Measurements from ENCODE around the gene SPN. TPM values are rescaled to one million over a fixed set of nuclear protein-coding genes. Genes with fewer than 3 reads are reported as not detected.
"Not testable (repeated sequence)": the region's sequence is repeated elsewhere in the genome, so short reads cannot be mapped to it uniquely, and the experiment has no call there.

SPN gene
- total and polyA plus RNA-seq, 2 donors from 2014 or later, result 1.0 to 8.8 TPM

GRCh38 chr16:29650771-29651170 lies 12.3 kb upstream of the SPN start:
- H3K9me3 ChIP-seq (ENCODE audit: control insufficient read depth in 2 of 3, insufficient read depth in 1 of 3, low read length in 3 of 3), result no peaks in the 10 kb centered on the region
- H3K9ac ChIP-seq (ENCODE audit: low read length in 3 of 3), result no peak overlapping the region
- no peak for DNase-seq
- H3K27ac ChIP-seq (ENCODE audit: low read depth in 2 of 2, low read length in 2 of 2), result no peak overlapping the region
- H3K36me3 ChIP-seq (ENCODE audit: control insufficient read depth in 2 of 3, insufficient read depth in 3 of 3, low read length in 3 of 3), result no peaks in the 10 kb centered on the region
- TF ChIP-seq CTCF (IDR thresholded peaks at IDR 0.05; ENCODE audit: borderline replicate concordance, extremely low read depth, insufficient read depth), result no peak
- H3K4me1 ChIP-seq (ENCODE audit: control insufficient read depth in 2 of 3, insufficient read depth in 2 of 3, low read depth in 1 of 3, low read length in 3 of 3), result no peaks in the 10 kb centered on the region
- H3K27me3 ChIP-seq (ENCODE audit: control insufficient read depth, insufficient read depth, low read length), result no peaks in the 10 kb centered on the region
- no peak overlapping the region for H3K4me3 ChIP-seq (ENCODE audit: low read length in 3 of 3)
- FAIRE-seq, result no peak
- intact Hi-C loops (cut with DNase I), result no loop called here

DNA sequence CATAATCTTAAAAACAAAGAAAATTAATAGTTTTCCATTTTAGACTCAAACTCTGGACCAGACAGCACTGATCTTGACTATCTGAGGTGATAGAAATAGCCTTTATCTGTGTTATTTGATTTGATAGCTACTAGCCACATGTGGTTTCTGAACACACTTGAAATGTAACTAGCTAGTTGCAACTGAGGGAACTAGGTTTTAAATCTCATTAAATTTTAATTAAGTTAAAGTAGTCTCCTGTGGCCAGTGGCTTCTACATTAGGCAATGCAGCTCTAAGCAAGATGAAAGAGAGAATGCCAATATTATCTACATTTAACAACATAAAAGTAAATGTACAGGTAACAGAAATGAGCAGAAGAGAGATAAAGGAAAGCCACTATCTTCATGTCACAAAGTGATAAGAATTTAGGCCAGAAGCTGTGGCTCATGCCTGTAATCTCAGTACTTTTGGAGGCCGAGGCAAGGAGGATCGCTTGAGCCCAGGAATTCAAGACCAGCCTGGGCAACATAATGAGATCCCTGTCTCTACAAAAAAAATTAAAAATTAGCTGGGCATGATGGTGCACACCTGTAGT lies 11.2 kb upstream of the SPN start:
- FAIRE-seq, result no peak
- TF ChIP-seq CTCF (IDR thresholded peaks at IDR 0.05; ENCODE audit: borderline replicate concordance, extremely low read depth, insufficient read depth), result no peak
- DNase-seq, result no peak
- intact Hi-C loops (cut with DNase I), result no loop called here
- no peaks in the 10 kb centered on the region for H3K9me3 ChIP-seq (ENCODE audit: control insufficient read depth in 2 of 3, insufficient read depth in 1 of 3, low read length in 3 of 3)
- H3K27ac ChIP-seq (ENCODE audit: low read depth in 2 of 2, low read length in 2 of 2), result no peak overlapping the region
- H3K27me3 ChIP-seq (ENCODE audit: control insufficient read depth, insufficient read depth, low read length), result no peaks in the 10 kb centered on the region
- H3K4me1 ChIP-seq (ENCODE audit: control insufficient read depth in 2 of 3, insufficient read depth in 2 of 3, low read depth in 1 of 3, low read length in 3 of 3), result no peaks in the 10 kb centered on the region
- H3K4me3 ChIP-seq (ENCODE audit: low read length in 3 of 3), result no peak overlapping the region
- no peak overlapping the region for H3K9ac ChIP-seq (ENCODE audit: low read length in 3 of 3)
- no peaks in the 10 kb centered on the region for H3K36me3 ChIP-seq (ENCODE audit: control insufficient read depth in 2 of 3, insufficient read depth in 3 of 3, low read length in 3 of 3)

- FAIRE-seq (no peak), DNase-seq (no peak)
- no peak for TF ChIP-seq CTCF (IDR thresholded peaks at IDR 0.05; ENCODE audit: borderline replicate concordance, extremely low read depth, insufficient read depth)
- Histone ChIP-seq H3K4me3 (ENCODE audit: low read length in 3 of 3) (no peak overlapping the region), H3K27ac (ENCODE audit: low read depth in 2 of 2, low read length in 2 of 2) (no peak overlapping the region), H3K27me3 (ENCODE audit: control insufficient read depth, insufficient read depth, low read length) (no peaks in the 10 kb centered on the region), H3K9ac (ENCODE audit: low read length in 3 of 3) (no peak overlapping the region), H3K4me1 (ENCODE audit: control insufficient read depth in 2 of 3, insufficient read depth in 2 of 3, low read depth in 1 of 3, low read length in 3 of 3) (no peaks in the 10 kb centered on the region), H3K9me3 (ENCODE audit: control insufficient read depth in 2 of 3, insufficient read depth in 1 of 3, low read length in 3 of 3) (no peaks in the 10 kb centered on the region), H3K36me3 (ENCODE audit: control insufficient read depth in 2 of 3, insufficient read depth in 3 of 3, low read length in 3 of 3) (no peaks in the 10 kb centered on the region)
- intact Hi-C loops (cut with DNase I), result no loop called here
These were observed 9.6 kb upstream of the SPN start for GRCh38 chr16:29653471-29653870.

- H3K9ac ChIP-seq (ENCODE audit: low read length in 3 of 3); intact Hi-C loops (cut with DNase I); H3K9me3 ChIP-seq (ENCODE audit: control insufficient read depth in 2 of 3, insufficient read depth in 1 of 3, low read length in 3 of 3); H3K27ac ChIP-seq (ENCODE audit: low read depth in 2 of 2, low read length in 2 of 2); FAIRE-seq; H3K4me1 ChIP-seq (ENCODE audit: control insufficient read depth in 2 of 3, insufficient read depth in 2 of 3, low read depth in 1 of 3, low read length in 3 of 3); H3K36me3 ChIP-seq (ENCODE audit: control insufficient read depth in 2 of 3, insufficient read depth in 3 of 3, low read length in 3 of 3); DNase-seq; H3K27me3 ChIP-seq (ENCODE audit: control insufficient read depth, insufficient read depth, low read length); H3K4me3 ChIP-seq (ENCODE audit: low read length in 3 of 3): not testable (repeated sequence)
These were observed 9.2 kb upstream of the SPN start for GRCh38 chr16:29653890-29654289.
